Glutamatergic neuron (in vitro differentiated cells): Measurements from ENCODE around the gene CACNG5. TPM values are rescaled to one million over a fixed set of nuclear protein-coding genes. Genes with fewer than 3 reads are reported as not detected.

ENCODE experiments used
- DNase-seq: peaks from one replicate; pipeline ENCODE4 v3.0.0; 2022
- H3K27ac Mint-ChIP-seq: one replicate; pipeline ENCODE4 v1.8.0; 2020; ENCODE audit warnings: mild to moderate bottlenecking, mixed read lengths, inconsistent platforms; ENCODE audit not compliant: unreplicated experiment
- H3K27me3 Mint-ChIP-seq: one replicate; pipeline ENCODE4 v1.8.0; 2020; ENCODE audit warnings: mild to moderate bottlenecking, moderate library complexity, mixed read lengths, inconsistent platforms; ENCODE audit not compliant: unreplicated experiment
- H3K36me3 Mint-ChIP-seq: one replicate; pipeline ENCODE4 v1.8.0; 2020; ENCODE audit warnings: mild to moderate bottlenecking, mixed read lengths, inconsistent platforms; ENCODE audit not compliant: unreplicated experiment
- H3K4me1 Mint-ChIP-seq: one replicate; pipeline ENCODE4 v1.8.0; 2020; ENCODE audit warnings: mild to moderate bottlenecking, low read depth, mixed read lengths, inconsistent platforms; ENCODE audit not compliant: unreplicated experiment
- H3K4me3 Mint-ChIP-seq: one replicate; pipeline ENCODE4 v1.8.0; 2020; ENCODE audit warnings: mild to moderate bottlenecking, mixed read lengths, inconsistent platforms; ENCODE audit not compliant: unreplicated experiment
- H3K9me3 Mint-ChIP-seq: one replicate; pipeline ENCODE4 v1.8.0; 2020; ENCODE audit warnings: mild to moderate bottlenecking, moderate library complexity, mixed read lengths, inconsistent platforms; ENCODE audit not compliant: unreplicated experiment
- total RNA-seq: library from RNA; stranded (reverse); fragmentation: NEBNext Ultra II Directional; extraction: Animal tissue kit (Norgen Biotek cat#: 25700); gene quantifications from one replicate; pipeline ENCODE4 v1.2.1, GENCODE V29; 2021; ENCODE audit not compliant: unreplicated experiment
- TF ChIP-seq, protein P1 (sequence below): fragments of 200-600 bp; sonication (generic); IDR thresholded peaks from one replicate; pipeline ENCODE4 v1.5.0; 2021; ENCODE audit not compliant: partially characterized antibody, unreplicated experiment

CACNG5 gene
- total RNA-seq, 1 donor from 2014 or later = 45.1 TPM

DNA sequence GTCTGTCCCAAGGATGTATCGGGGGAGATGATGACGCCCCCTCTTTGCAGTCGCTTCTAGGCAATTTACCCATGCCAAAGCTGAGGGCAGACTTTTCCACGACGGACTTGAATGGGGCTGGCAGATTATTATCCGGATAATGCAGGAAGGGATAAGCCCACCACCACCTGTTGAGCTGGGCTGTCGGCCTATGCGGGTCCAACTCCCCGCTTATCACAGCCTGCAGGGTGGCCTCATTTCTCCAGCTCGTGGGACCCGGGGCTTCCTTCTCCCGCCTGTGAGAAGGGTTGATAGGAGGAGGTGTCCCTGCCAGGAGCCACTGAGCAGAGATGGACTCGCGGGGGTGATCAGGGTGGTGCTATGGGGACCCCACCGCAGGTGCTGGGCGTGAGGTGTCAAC, 559 bp downstream of the CACNG5 start:
- H3K4me1 Mint-ChIP-seq = peaks cover 56% of the 10 kb centered on the region
- H3K27ac Mint-ChIP-seq = no peak overlapping the region
- peak overlapping the region; percentile 81 for H3K4me3 Mint-ChIP-seq
- no peaks in the 10 kb centered on the region for H3K36me3 Mint-ChIP-seq
- TF ChIP-seq, protein P1, sequence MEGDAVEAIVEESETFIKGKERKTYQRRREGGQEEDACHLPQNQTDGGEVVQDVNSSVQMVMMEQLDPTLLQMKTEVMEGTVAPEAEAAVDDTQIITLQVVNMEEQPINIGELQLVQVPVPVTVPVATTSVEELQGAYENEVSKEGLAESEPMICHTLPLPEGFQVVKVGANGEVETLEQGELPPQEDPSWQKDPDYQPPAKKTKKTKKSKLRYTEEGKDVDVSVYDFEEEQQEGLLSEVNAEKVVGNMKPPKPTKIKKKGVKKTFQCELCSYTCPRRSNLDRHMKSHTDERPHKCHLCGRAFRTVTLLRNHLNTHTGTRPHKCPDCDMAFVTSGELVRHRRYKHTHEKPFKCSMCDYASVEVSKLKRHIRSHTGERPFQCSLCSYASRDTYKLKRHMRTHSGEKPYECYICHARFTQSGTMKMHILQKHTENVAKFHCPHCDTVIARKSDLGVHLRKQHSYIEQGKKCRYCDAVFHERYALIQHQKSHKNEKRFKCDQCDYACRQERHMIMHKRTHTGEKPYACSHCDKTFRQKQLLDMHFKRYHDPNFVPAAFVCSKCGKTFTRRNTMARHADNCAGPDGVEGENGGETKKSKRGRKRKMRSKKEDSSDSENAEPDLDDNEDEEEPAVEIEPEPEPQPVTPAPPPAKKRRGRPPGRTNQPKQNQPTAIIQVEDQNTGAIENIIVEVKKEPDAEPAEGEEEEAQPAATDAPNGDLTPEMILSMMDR = no peak
- no peak for DNase-seq
- peaks cover 20% of the 10 kb centered on the region for H3K27me3 Mint-ChIP-seq
- peaks cover 17% of the 10 kb centered on the region for H3K9me3 Mint-ChIP-seq

DNA sequence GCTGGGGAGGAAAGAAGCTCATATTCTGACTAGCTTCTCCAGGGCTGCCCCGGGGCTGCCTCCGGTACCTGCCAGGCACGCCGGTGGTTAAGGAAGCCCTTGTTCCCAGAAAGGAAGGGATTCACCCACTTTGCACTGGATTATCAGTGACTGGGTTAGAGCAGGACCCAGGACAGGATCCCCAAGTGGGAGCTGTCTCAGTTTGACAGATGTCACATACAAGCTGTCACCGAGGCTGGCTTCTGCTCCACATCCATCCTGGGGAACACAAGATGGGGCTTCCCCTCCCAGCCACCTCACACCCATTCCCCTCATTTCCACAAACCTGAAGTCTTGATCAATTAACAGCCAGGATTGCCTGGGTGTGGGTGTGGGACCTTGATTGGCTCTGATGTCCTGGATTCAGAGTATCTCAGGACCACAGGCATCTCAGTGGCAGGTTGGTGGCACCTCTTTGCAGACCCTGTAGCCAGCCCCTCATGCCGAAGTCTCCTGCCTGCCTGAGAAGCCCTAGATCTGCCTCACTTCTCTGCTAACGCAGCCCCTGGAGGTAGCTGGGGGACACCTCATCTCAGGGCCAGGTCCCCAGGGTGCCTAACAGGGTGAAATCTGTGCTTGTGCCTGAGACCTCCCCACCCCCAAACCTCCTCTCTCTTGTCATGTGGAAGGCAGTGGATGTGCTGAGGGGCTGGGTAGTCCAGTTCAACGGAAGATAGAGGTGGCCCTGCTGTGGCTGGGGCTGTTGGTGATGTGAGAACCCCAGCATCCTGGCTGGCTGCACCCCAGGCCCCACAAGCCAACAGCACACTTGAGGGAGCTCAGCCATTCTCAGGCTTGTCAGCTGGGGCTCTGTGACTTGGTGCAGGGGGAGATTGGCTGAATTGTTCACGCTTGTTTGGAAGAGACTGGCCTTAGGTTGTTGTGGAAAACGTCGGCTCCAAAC, 1.4 kb downstream of the CACNG5 start:
- no peak for DNase-seq
- Mint-ChIP-seq H3K4me3 (peak overlapping the region; percentile 81), H3K9me3 (peaks cover 12% of the 10 kb centered on the region), H3K4me1 (peaks cover 56% of the 10 kb centered on the region), H3K36me3 (no peaks in the 10 kb centered on the region), H3K27me3 (peaks cover 19% of the 10 kb centered on the region), H3K27ac (peak overlapping the region; percentile 63)
- TF ChIP-seq, protein P1 = no peak

DNA sequence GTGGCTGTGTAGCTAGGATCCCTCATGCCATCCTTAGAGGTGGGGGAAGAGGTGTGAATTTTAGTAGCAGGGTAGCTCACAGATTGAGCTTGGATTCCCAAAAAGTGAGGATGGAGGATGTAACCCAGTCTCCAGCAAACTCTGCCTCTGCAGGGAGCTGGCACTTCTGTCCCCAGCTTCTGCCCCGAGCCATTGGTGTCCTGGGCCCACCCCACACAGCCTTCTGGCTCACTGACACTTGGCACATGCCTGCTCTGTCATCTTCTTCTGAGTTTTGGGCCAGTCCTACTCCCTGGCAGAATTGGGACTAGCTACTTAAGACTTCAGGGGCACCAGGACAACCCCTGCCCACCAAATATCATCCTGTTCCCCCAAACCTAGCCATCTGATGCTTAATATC, 2.3 kb downstream of the CACNG5 start:
- DNase-seq = no peak
- H3K36me3 Mint-ChIP-seq = no peaks in the 10 kb centered on the region
- H3K4me1 Mint-ChIP-seq = peaks cover 47% of the 10 kb centered on the region
- peak overlapping the region; percentile 63 for H3K27ac Mint-ChIP-seq
- peak overlapping the region; percentile 81 for H3K4me3 Mint-ChIP-seq
- peaks cover 14% of the 10 kb centered on the region for H3K27me3 Mint-ChIP-seq
- TF ChIP-seq, protein P1 = no peak
- H3K9me3 Mint-ChIP-seq = peaks cover 9% of the 10 kb centered on the region

DNA sequence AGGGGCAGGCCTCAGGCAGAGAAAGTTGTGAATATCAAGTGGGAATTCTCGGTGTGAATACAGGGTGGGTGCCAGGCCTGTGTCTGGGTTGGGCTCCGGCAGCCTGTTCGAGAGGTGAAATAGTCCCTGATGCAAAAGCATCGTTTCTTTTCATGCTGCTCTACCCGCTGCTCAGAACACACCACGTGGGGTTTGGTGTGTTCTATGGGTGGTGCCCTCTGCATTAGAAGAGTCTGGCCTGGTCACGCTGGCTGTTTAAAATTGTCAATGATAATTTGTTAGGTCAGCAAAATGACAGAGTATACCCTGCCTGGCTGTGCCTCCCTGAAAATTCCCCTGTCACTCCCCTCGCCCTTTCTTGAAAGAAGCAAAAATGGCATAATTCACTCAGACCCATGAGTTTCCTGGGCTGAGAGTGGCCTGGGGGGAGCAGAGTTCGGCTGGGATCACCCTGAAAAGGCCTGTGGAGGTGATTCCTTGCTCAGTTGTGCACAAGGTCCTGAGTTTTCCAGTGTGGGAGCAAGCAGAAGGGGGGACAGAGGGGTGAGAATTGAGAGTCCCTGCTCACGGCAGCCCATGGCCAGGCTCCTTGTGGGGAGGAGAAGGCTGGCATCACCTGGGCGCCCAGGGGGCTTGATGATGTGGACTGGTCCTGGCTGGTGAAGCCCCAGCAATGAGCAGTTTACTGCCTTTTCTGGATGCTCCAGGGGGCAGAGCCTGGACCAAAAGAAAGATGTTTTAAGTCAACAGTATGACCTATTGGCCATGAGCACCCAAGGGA, 3.2 kb downstream of the CACNG5 start:
- peaks cover 11% of the 10 kb centered on the region for H3K9me3 Mint-ChIP-seq
- peaks cover 12% of the 10 kb centered on the region for H3K27me3 Mint-ChIP-seq
- peaks cover 44% of the 10 kb centered on the region for H3K4me1 Mint-ChIP-seq
- TF ChIP-seq, protein P1 = no peak
- H3K36me3 Mint-ChIP-seq = no peaks in the 10 kb centered on the region
- peak overlapping the region; percentile 78 for H3K4me3 Mint-ChIP-seq
- DNase-seq = no peak
- no peak overlapping the region for H3K27ac Mint-ChIP-seq
